ENCODE measurements around the gene METTL22.

GRCh38 chr16:8614435-8615029 lies 7.0 kb upstream of the METTL22 start:
- TF ChIP-seq CTCF (IDR thresholded peaks at IDR 0.05) = no peak
- no peak for TF ChIP-seq EZH2 (IDR thresholded peaks at IDR 0.05)
